LNCAP (cell line): ENCODE results near the gene NOB1.

Experiments
- TF ChIP-seq, protein P1 (sequence below): fragments of 450-650 bp; IDR thresholded peaks from 2 replicates; pipeline ENCODE4 v1.5.1; 2017; ENCODE audit warnings: mild to moderate bottlenecking

NOB1 gene

DNA sequence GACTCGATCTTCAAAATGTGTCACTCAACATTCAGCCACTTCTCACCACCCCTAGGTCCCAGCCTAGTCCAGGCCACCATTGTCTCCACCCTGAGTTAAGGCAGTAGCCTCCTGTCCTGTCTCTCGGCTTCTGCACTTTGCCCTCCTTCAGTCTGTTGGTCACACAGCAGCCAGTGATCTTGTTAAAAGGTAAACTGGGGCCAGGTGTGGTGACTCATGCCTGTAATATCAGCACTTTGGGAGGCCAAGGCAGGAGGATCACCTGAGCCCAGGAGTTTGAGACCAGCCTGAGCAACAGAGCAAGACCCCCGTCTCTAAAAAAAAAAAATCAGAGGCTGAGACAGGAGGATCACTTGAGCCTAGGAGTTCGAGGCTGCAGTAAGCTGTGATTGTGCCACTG is 33.2 kb upstream of the NOB1 start:
- TF ChIP-seq, protein P1, sequence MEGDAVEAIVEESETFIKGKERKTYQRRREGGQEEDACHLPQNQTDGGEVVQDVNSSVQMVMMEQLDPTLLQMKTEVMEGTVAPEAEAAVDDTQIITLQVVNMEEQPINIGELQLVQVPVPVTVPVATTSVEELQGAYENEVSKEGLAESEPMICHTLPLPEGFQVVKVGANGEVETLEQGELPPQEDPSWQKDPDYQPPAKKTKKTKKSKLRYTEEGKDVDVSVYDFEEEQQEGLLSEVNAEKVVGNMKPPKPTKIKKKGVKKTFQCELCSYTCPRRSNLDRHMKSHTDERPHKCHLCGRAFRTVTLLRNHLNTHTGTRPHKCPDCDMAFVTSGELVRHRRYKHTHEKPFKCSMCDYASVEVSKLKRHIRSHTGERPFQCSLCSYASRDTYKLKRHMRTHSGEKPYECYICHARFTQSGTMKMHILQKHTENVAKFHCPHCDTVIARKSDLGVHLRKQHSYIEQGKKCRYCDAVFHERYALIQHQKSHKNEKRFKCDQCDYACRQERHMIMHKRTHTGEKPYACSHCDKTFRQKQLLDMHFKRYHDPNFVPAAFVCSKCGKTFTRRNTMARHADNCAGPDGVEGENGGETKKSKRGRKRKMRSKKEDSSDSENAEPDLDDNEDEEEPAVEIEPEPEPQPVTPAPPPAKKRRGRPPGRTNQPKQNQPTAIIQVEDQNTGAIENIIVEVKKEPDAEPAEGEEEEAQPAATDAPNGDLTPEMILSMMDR: no peak

DNA sequence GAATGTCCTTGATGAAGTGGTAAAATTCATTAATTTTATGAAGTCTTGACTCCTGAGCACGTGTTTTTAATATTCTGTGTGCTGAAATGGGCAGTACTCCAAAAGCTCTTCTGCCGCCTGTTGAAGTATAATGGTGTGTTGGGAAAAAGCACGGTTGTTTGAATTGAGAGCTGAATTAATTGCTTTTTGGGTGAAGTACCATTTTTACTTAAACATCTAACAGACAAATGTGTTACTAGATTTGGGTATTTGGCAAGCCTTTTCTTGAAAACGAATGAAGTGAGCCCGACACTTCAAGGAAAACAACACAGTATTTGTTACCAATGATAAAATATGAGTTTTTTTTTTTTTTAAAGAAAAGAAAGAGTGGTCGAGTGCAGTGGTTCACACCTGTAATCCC is 29.9 kb upstream of the NOB1 start:
- TF ChIP-seq, protein P1: no peak

DNA sequence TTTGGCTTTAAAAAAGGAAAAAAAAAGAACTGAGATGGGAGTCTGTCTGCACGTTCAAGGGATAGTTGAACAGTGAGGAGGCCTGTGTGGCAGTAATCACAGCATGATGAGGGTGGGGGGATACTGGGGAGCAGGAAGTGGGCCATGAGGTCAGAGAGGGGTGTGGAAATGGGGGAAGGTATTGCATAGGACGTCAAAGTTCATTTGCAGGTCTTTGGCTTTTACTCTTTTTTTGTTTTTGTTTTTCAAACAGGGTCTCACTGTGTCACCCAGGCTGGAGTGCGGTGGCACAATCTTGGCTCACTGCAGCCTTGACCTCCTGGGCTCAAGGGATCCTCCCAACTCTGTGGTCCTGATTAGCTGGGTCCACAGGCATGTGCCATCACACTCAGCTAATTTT is 26.4 kb upstream of the NOB1 start:
- TF ChIP-seq, protein P1: no peak

DNA sequence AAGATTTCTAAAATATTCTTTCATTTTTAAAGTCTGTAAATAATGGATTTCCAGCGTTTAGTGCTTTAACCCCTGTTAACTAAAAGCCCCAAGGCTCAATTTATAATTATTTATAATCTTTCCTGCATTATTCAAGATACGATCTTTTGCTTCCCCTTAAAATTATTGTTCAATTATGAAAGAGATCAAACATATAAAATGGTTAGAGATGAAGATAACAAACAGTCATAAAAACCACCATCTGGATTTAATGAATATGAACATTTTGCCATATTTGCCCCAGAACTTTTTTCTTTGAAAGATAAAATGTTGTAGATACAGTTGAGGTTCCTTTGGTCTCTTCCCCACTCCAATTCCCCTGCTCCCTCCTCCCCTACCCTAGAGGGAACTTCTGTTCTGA is 25.0 kb upstream of the NOB1 start:
- TF ChIP-seq, protein P1: no peak

DNA sequence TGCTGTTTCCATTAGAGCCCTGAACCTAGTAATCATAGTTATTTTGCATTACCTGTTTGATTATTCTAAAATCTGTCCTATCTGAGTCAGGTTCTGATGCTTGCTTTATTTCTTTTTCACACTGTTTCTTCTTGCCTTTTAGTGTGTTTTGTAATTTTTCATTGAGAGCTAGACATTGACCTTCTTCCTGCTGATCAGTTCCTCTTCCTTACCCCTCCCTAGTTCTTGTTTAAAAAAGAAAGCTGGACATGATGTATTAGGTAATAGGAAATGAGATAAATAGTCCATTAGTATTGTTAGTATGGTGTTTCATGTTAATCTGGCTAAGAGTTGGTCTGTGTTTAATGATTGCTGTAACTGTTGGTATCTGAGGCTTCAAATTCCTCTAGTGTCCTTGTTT is 20.8 kb upstream of the NOB1 start:
- TF ChIP-seq, protein P1: no peak

DNA sequence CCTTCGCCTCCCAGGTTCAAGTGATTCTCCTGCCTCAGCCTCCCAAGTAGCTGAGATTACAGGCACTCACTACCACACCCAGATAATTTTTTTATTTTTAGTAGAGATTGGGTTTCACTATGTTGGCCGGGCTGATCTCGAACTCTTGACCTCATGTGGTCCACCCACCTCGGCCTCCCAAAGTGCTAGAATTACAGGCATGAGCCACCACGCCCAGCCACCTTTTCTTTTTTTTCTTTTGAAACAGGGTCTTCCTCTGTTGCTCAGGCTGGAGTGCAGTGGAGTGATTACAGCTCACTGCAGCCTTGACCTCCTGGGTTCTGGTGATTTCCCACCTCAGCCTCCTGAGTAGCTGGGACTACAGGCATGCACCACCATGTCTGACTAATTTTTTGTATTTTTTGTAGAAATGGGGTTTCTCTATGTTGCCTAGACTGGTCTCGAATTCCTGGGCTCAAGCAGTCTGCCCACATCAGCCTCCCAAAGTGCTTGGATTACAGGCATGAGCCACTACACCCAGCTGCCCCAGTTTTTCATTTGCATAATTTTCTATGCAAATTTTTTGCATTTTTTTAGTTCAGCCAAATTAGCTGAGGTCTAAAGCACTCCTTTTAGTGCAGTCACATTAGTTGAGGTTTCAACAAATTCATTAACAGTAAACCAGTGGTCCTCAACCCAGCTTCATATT is 18.7 kb upstream of the NOB1 start:
- TF ChIP-seq, protein P1: no peak

DNA sequence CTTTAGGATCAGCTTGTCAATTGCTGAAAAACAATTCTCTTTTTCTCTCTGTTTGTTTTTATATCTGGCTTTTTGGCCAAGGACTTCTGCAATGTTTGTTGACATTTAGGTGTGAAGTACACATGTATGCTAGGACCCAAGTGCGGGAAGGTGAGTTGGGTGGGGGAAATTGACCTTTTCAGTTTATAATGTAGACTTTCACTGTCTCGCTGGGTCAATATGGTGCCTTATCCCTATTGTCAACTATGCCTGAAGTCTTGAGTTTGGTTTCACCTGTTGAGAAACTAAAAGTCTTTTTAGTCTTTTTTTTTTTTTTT is 16.9 kb upstream of the NOB1 start:
- TF ChIP-seq, protein P1: no peak

DNA sequence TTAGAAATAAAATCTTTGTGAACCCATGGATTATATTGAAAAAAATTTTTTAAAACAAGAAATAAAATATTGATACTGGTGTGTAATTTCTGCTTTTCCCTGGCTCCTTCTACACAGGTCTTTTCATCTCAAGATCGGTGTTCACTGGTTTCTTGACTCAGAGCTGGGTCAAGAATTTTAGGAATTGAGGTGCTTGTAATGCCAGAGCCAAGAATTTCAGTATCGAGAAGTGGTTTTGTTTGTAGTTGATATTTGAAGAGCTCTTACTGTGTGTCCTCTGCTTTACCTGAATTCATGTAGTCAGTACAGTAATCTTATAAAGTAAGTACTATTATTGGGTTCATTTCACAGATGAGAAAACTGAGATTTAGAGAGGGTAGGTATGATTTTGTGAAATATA is 14.7 kb upstream of the NOB1 start:
- TF ChIP-seq, protein P1: no peak
